GM12878 (cell line): ENCODE data around the gene GALNT15. TPM values are rescaled to one million over a fixed set of nuclear protein-coding genes. Genes with fewer than 3 reads are reported as not detected.

Source experiments
- ATAC-seq: fragments of 200-7000 bp; cut with Tn5 transposase; 3 replicates; pipeline ENCODE4 v1.9.1; 2020; ENCODE audit warnings: mild to moderate bottlenecking, moderate library complexity
- BruUV-seq: library from RNA; stranded (reverse); fragments of 400-500 nt; replicated peaks from 2 replicates; lab custom pipeline; 2021; lab: Mats Ljungman, UMichigan
- CTCF ChIA-PET: fragments of 300-600 bp; sonication (Branson Sonifier 250); formaldehyde crosslinking; extraction: SDS; loops from one replicate; lab custom pipeline; 2021; ENCODE audit warnings: inconsistent platforms; lab: Yijun Ruan, JAX
- POLR2A ChIA-PET: fragments of 350-600 bp; formaldehyde crosslinking; extraction: SDS; loops from one replicate; lab custom pipeline; 2021; ENCODE audit warnings: inconsistent platforms; lab: Charles Lee
- RAD21 ChIA-PET: fragments of 300-600 bp; sonication (Branson Sonifier 250); formaldehyde crosslinking; loops from one replicate; lab custom pipeline; 2023; ENCODE audit warnings: antibody characterized with exemption; ENCODE audit not compliant: unreplicated experiment; lab: Charles Lee
- SMC1A ChIA-PET: fragments of 300-600 bp; sonication (Branson Sonifier 250); formaldehyde crosslinking; loops from one replicate; lab custom pipeline; 2023; ENCODE audit not compliant: unreplicated experiment, uncharacterized antibody; lab: Charles Lee
- DNase-seq: peaks from one replicate; pipeline ENCODE4 v3.0.0-alpha.2; 2011; ENCODE audit warnings: low read depth, low spot score
- FAIRE-seq: peaks from 3 replicates; lab custom pipeline; 2011; peaks lifted over from hg19 to GRCh38; lab: Jason Lieb, UNC
- H2AFZ ChIP-seq: 2 replicates; pipeline ENCODE4 v1.6.0; 2011; ENCODE audit warnings: low read depth, low read length, control low read depth; ENCODE audit not compliant: control insufficient read depth
- H3K27ac ChIP-seq: 2 replicates; pipeline ENCODE4 v1.5.1; 2011; ENCODE audit warnings: control low read depth; ENCODE audit not compliant: control insufficient read depth, insufficient read depth
- H3K27me3 ChIP-seq, 2 experiments: replicated peaks in 1 of 2; 2 replicates each; pipeline versions ENCODE4 v1.6.0 to v1.6.1; 2011; ENCODE audit warnings: low read length in 1 of 2; ENCODE audit not compliant: control insufficient read depth in 2 of 2, insufficient read depth in 2 of 2
- H3K36me3 ChIP-seq, 2 experiments: 2 replicates each; pipeline ENCODE4 v1.5.1; 2011; ENCODE audit warnings: low read length in 1 of 2; ENCODE audit not compliant: control insufficient read depth in 2 of 2, insufficient read depth in 2 of 2
- H3K4me1 ChIP-seq: 2 replicates; pipeline ENCODE4 v1.6.1; 2011; ENCODE audit warnings: mild to moderate bottlenecking, low read length, moderate library complexity, mixed read lengths; ENCODE audit not compliant: control insufficient read depth, insufficient read depth
- H3K4me2 ChIP-seq: 2 replicates; pipeline ENCODE4 v1.6.0; 2011; ENCODE audit warnings: control low read depth; ENCODE audit not compliant: control insufficient read depth, insufficient read depth
- H3K4me3 ChIP-seq: fragments of 200-600 bp; sonication (generic); 2 replicates; pipeline ENCODE4 v1.5.1; 2016
- H3K79me2 ChIP-seq: 2 replicates; pipeline ENCODE4 v1.6.0; 2011; ENCODE audit warnings: low read length; ENCODE audit not compliant: control insufficient read depth, insufficient read depth
- H3K9ac ChIP-seq: 2 replicates; pipeline ENCODE4 v1.8.0; 2011; ENCODE audit warnings: low read length, control low read depth, mixed read lengths; ENCODE audit not compliant: control insufficient read depth, insufficient read depth
- H3K9me3 ChIP-seq: replicated peaks from 3 replicates; pipeline ENCODE4 v1.5.1; 2011; ENCODE audit warnings: mild to moderate bottlenecking, low read length; ENCODE audit not compliant: control insufficient read depth, insufficient read depth
- H4K20me1 ChIP-seq: 2 replicates; pipeline ENCODE4 v1.6.0; 2011; ENCODE audit not compliant: control insufficient read depth, insufficient read depth
- BCLAF1 ChIP-seq: fragments of 450-650 bp; IDR thresholded peaks from 2 replicates; pipeline ENCODE4 v1.6.1; 2017; ENCODE audit warnings: antibody characterized with exemption, mild to moderate bottlenecking, moderate library complexity
- CEBPZ ChIP-seq: fragments of 150-350 bp; IDR thresholded peaks from 2 replicates; pipeline ENCODE4 v1.6.1; 2016; ENCODE audit warnings: low read depth, low read length
- CHD2 ChIP-seq: IDR thresholded peaks from 2 replicates; pipeline ENCODE4 v1.6.1; 2011; ENCODE audit warnings: low read depth, low read length, improper control_type of control experiment, borderline replicate concordance
- CHD4 ChIP-seq: fragments of 200-600 bp; sonication (generic); IDR thresholded peaks from 2 replicates; pipeline ENCODE4 v1.6.1; 2016; ENCODE audit warnings: mild to moderate bottlenecking
- EGR1 ChIP-seq, 2 experiments: IDR thresholded peaks; 1 replicate in 1 of 2; 2 replicates in 1 of 2; pipeline ENCODE4 v1.6.1; 2011 to 2012; ENCODE audit warnings: low read depth in 2 of 2, low read length in 2 of 2, borderline replicate concordance in 1 of 2, mild to moderate bottlenecking in 1 of 2, moderate library complexity in 1 of 2
- HCFC1 ChIP-seq: fragments of 150-350 bp; IDR thresholded peaks from 2 replicates; pipeline ENCODE4 v1.6.1; 2014; ENCODE audit warnings: low read length
- JUND ChIP-seq: IDR thresholded peaks from 2 replicates; pipeline ENCODE4 v1.6.1; 2012; ENCODE audit warnings: low read depth, mild to moderate bottlenecking, low read length, improper control_type of control experiment, moderate library complexity
- POU2F2 ChIP-seq: IDR thresholded peaks from 3 replicates; pipeline ENCODE4 v1.6.1; 2011; ENCODE audit warnings: low read depth, mild to moderate bottlenecking, low read length, borderline replicate concordance
- RAD51 ChIP-seq: fragments of 450-650 bp; IDR thresholded peaks from 2 replicates; pipeline ENCODE4 v1.6.1; 2016; ENCODE audit warnings: moderate library complexity, mild to moderate bottlenecking, inconsistent platforms
- SP1 ChIP-seq: IDR thresholded peaks from one replicate; pipeline ENCODE4 v1.6.1; 2011; ENCODE audit warnings: low read depth, low read length
- SREBF1 ChIP-seq: IDR thresholded peaks from 2 replicates; pipeline ENCODE4 v1.6.1; 2012; ENCODE audit warnings: mild to moderate bottlenecking, low read length
- SUPT20H ChIP-seq: IDR thresholded peaks from 2 replicates; pipeline ENCODE4 v1.6.1; 2011; ENCODE audit warnings: low read depth, mild to moderate bottlenecking, low read length, moderate library complexity, borderline replicate concordance; ENCODE audit not compliant: control insufficient read depth
- TBL1XR1 ChIP-seq: IDR thresholded peaks from 2 replicates; pipeline ENCODE4 v1.6.1; 2012; ENCODE audit warnings: low read depth, low read length, improper control_type of control experiment
- YBX1 ChIP-seq: fragments of 450-650 bp; IDR thresholded peaks from 2 replicates; pipeline ENCODE4 v1.6.1; 2016; ENCODE audit warnings: antibody characterized with exemption
- WGBS: methylation state at CpG from one replicate; pipeline ENCODE4 v1.1.6; 2016; ENCODE audit warnings: low lambda C conversion rate; ENCODE audit not compliant: insufficient replicate concordance, insufficient coverage; ENCODE audit errors: missing lambda C conversion rate; 5-methylcytosine and 5-hydroxymethylcytosine counted together
- in situ Hi-C: fragments of 300-500 bp; cut with MboI; formaldehyde crosslinking; loops from 9 replicates; pipeline ENCODE4 v1.14.3; 2018; ENCODE audit warnings: mixed read lengths
- intact Hi-C: fragments of 100-400 bp; cut with micrococcal nuclease; formaldehyde crosslinking; loops from one replicate; pipeline ENCODE4 v1.14.2; 2022; ENCODE audit not compliant: unreplicated experiment
- polyA plus RNA-seq, 11 experiments: library from polyadenylated mRNA; depleted of rRNA in 4 of 11; unstranded in 6 of 11; stranded (reverse) in 5 of 11; fragments of >200 nt; fragmentation: Nextera tagmentation in 4 of 11; fragmentation: Illumina TruSeq in 1 of 11; extraction: Ambion mirVana in 4 of 11; extraction: Trizol in 1 of 11; gene quantifications; 1 replicate in 1 of 11; 2 replicates in 10 of 11; pipeline versions ENCODE4 v1.2.1 to v1.2.3, GENCODE V29; 2011 to 2016; ENCODE audit warnings: inconsistent platforms in 2 of 11, missing spikeins in 2 of 11, low read depth in 1 of 11
- total RNA-seq, 4 experiments: library from RNA; depleted of rRNA in 3 of 4; stranded (reverse); fragments of >200 nt in 3 of 4; fragmentation: Illumina TruSeq in 1 of 4; extraction: Trizol in 1 of 4; gene quantifications; 2 replicates each; pipeline versions ENCODE4 v1.2.1 to v1.2.3, GENCODE V29; 2013 to 2021
- TF ChIP-seq, protein P1 (sequence below): fragments of 450-650 bp; IDR thresholded peaks from 2 replicates; pipeline ENCODE4 v1.6.1; 2017; ENCODE audit warnings: mild to moderate bottlenecking
- TF ChIP-seq, protein P2 (sequence below): IDR thresholded peaks from 2 replicates; pipeline ENCODE4 v1.6.1; 2011; ENCODE audit warnings: low read depth, low read length, improper control_type of control experiment, borderline replicate concordance

Gene GALNT15
- total and polyA plus RNA-seq, 10 of the 15 experiments (the other 5 are each of a cell fraction or from before 2014, with no cell fraction given), result 0.03 to 0.05 TPM; not detected in 8

DNA sequence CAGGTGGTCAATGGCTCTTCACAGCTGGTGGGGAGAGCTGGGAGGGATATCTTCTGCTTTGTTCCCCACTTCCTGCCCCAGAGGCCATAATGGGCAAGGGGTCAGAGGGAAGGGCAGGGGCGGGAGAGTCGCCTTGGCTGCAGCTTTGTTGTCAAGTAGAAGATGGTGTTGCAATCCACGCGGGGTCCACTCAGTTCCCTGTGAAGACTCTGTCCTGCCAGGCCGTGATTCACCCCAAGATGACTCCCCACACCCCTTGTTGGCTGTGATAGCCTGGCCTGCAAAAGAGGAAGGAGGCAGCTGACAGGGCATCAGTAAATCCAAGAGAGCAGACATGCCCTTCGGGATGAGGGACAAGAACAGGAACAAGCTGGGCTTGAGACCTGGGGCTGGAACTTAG, 6.9 kb downstream of the GALNT15 start:
- no peaks in the 10 kb centered on the region for H3K36me3 ChIP-seq
- H3K27me3 ChIP-seq, result no peaks in the 10 kb centered on the region; a peak in 1 of 4 replicates
- RAD21 ChIA-PET, result interaction anchor here (2.1 kb wide), 1 partner anchor 132 kb away, joined by 10 read pairs; no protein-coding TSS in a partner anchor
- no TSS peak for BruUV-seq
- H3K27ac ChIP-seq, result no peak overlapping the region
- WGBS, result 62% methylated on average over 6 of the region's 6 CpGs
- H3K79me2 ChIP-seq, result no peaks in the 10 kb centered on the region
- H3K4me3 ChIP-seq, result no peak overlapping the region
- no peaks in the 10 kb centered on the region for H3K4me1 ChIP-seq
- POLR2A ChIA-PET, result no interaction called here
- no peaks in the 10 kb centered on the region for H3K9me3 ChIP-seq
- no peak overlapping the region for H2AFZ ChIP-seq
- FAIRE-seq, result no peak
- CTCF ChIA-PET, result interaction anchor here (1.0 to 9.8 kb wide), 7 partner anchors 51 to 1365 kb away, joined by 3 to 127 read pairs (median 3); no protein-coding TSS in a partner anchor
- H3K9ac ChIP-seq, result no peak overlapping the region
- no peak for ATAC-seq
- intact Hi-C loops (no loop called here), in situ Hi-C loops (no loop called here)
- SMC1A ChIA-PET, result interaction anchor here (0.6 to 3.9 kb wide), 7 partner anchors 17 to 320 kb away, joined by 3 to 21 read pairs (median 3); no protein-coding TSS in a partner anchor
- DNase-seq, result no peak
- H4K20me1 ChIP-seq, result no peaks in the 10 kb centered on the region
- H3K4me2 ChIP-seq, result no peak overlapping the region
- TF ChIP-seq YBX1, result no peak
- no peak for TF ChIP-seq SREBF1
- no peak for TF ChIP-seq CHD4
- TF ChIP-seq JUND, result no peak
- no peak for TF ChIP-seq CEBPZ
- TF ChIP-seq EGR1 (IDR thresholded peaks at IDR 0.05; ENCODE audit: borderline replicate concordance in 1 of 2, low read depth in 2 of 2, low read length in 2 of 2), result no peak
- no peak for TF ChIP-seq RAD51
- no peak for TF ChIP-seq POU2F2
- no peak for TF ChIP-seq TBL1XR1
- TF ChIP-seq, protein P1, sequence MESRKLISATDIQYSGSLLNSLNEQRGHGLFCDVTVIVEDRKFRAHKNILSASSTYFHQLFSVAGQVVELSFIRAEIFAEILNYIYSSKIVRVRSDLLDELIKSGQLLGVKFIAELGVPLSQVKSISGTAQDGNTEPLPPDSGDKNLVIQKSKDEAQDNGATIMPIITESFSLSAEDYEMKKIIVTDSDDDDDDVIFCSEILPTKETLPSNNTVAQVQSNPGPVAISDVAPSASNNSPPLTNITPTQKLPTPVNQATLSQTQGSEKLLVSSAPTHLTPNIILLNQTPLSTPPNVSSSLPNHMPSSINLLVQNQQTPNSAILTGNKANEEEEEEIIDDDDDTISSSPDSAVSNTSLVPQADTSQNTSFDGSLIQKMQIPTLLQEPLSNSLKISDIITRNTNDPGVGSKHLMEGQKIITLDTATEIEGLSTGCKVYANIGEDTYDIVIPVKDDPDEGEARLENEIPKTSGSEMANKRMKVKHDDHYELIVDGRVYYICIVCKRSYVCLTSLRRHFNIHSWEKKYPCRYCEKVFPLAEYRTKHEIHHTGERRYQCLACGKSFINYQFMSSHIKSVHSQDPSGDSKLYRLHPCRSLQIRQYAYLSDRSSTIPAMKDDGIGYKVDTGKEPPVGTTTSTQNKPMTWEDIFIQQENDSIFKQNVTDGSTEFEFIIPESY, result no peak
- no peak for TF ChIP-seq CHD2
- no peak for TF ChIP-seq SUPT20H
- no peak for TF ChIP-seq BCLAF1
- TF ChIP-seq, protein P2, sequence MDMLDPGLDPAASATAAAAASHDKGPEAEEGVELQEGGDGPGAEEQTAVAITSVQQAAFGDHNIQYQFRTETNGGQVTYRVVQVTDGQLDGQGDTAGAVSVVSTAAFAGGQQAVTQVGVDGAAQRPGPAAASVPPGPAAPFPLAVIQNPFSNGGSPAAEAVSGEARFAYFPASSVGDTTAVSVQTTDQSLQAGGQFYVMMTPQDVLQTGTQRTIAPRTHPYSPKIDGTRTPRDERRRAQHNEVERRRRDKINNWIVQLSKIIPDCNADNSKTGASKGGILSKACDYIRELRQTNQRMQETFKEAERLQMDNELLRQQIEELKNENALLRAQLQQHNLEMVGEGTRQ, result no peak
- no peak for TF ChIP-seq HCFC1
- no peak for TF ChIP-seq SP1
